ENCODE measurements around the gene UBTD1.
A peak's percentile ranks its signal among the peaks of the same experiment; 100 is the strongest.

UBTD1 gene

DNA sequence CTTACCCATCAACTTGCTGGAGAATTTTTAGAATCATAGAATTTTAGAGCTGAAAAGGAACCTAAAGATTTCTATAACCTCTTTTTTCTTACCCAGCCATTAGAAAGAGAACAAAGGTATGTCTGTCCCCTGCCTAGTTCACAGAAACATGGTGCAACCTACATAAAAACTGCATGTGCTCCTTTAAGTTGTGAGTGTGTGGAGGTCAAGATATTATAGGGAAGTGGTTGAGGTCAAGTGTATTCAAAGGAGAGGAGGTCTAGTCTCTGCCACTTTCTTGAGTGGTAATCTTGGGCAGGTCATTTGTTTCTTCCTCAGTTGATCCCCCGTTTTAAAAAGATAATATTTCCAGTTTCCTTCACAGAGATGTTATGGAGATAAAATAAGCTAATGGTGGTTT lies 6.4 kb downstream of the UBTD1 start:
- TF ChIP-seq, protein P1, sequence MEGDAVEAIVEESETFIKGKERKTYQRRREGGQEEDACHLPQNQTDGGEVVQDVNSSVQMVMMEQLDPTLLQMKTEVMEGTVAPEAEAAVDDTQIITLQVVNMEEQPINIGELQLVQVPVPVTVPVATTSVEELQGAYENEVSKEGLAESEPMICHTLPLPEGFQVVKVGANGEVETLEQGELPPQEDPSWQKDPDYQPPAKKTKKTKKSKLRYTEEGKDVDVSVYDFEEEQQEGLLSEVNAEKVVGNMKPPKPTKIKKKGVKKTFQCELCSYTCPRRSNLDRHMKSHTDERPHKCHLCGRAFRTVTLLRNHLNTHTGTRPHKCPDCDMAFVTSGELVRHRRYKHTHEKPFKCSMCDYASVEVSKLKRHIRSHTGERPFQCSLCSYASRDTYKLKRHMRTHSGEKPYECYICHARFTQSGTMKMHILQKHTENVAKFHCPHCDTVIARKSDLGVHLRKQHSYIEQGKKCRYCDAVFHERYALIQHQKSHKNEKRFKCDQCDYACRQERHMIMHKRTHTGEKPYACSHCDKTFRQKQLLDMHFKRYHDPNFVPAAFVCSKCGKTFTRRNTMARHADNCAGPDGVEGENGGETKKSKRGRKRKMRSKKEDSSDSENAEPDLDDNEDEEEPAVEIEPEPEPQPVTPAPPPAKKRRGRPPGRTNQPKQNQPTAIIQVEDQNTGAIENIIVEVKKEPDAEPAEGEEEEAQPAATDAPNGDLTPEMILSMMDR (IDR thresholded peaks at IDR 0.05; ENCODE audit: insufficient read depth, low read depth, low read length, missing control alignments): no peak
- no peak for DNase-seq (ENCODE audit: low read depth)
- H3K4me3 ChIP-seq (ENCODE audit: low read length): no peak overlapping the region

DNA sequence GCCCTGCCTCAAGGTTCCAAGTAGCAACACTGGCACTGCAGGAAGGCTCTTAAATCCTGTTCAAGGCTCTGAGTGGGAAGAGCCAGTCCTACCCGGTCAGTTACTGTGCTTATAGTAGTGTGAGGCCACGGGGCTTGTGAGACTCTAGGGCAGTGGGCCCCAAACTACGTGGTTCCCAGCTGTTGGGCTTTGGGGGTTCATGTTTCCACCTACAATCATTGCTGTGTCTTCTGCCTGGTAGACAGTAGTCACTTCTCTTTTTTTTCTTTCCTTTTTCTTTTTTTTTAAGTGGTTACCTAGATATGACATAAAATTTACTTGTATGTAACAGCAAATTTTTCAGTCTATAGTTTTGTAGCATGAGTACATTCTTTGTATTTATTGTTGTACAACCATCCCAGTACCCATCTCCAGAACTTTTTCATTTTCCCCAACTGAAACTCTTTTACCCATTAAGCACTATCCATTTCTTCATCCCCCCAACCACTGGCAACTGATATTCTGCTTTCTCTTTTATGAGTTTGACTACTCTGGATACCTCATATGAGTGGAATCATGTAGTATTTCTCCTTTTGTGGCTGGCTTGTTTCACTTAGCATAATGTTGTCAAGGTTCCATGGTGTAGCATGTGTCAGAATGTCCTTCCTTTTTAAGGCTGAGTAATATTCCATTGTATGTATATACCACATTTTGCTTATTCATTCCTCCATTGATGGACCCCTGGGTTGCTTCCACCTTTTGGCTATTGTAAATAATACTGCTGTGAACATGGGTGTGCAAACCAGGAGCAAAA lies 7.7 kb downstream of the UBTD1 start:
- TF ChIP-seq, protein P1 (IDR thresholded peaks at IDR 0.05; ENCODE audit: insufficient read depth, low read depth, low read length, missing control alignments): no peak
- DNase-seq (ENCODE audit: low read depth): no peak

DNA sequence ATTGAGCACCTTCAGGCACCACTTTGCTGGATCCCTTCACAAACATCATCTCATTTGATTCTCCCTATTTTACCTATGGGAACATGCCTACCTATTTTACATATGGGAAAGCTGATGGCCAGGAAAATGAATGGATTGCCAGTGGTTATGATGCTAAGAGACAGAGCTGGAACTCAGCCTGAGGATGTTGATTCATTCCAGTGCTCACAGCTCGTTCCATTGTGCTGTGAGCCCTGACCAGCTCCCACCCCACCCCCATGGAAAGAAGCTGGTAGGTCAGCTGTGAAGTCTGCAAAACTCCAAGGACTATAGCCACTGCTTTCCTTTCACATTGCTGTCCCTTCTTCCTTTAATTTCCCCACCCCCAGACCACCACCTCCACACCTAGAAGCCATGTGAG lies 9.6 kb downstream of the UBTD1 start:
- TF ChIP-seq, protein P1 (IDR thresholded peaks at IDR 0.05; ENCODE audit: insufficient read depth, low read depth, low read length, missing control alignments): no peak
- peak; percentile 42 for DNase-seq (ENCODE audit: low read depth)
- no peak overlapping the region for H3K4me3 ChIP-seq (ENCODE audit: low read length)

More for the DNA sequence above, 7.7 kb downstream of the UBTD1 start:
- H3K4me3 ChIP-seq (ENCODE audit: low read length): no peak overlapping the region

DNA sequence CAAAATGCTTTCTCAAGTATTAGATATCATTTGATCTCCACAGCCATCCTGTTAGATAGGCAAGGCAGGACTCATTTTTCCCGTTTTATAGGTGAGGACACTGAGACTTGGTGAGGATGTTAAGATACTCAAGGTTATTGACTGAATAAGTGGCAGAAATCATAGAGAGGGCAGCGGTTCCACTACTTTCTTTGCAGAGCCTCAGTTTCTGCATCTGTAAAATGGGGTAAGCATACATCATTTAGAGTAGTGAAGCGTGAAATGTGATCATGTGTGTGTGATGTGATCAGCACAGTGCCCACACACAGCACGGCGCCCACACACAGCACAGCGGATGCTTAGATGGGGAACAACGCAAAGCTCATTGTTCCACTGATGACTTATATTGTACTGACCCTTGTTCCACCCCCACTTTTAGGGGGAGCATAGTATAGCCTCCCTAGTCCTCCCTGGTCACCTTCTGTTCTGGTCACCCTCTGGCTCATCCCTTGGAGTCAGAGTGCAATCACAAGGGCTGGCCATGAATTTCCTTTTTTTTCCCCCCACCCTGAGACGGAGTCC lies 10.5 kb downstream of the UBTD1 start:
- TF ChIP-seq, protein P1 (IDR thresholded peaks at IDR 0.05; ENCODE audit: insufficient read depth, low read depth, low read length, missing control alignments): no peak
- no peak for DNase-seq (ENCODE audit: low read depth)
- H3K4me3 ChIP-seq (ENCODE audit: low read length): no peak overlapping the region

DNA sequence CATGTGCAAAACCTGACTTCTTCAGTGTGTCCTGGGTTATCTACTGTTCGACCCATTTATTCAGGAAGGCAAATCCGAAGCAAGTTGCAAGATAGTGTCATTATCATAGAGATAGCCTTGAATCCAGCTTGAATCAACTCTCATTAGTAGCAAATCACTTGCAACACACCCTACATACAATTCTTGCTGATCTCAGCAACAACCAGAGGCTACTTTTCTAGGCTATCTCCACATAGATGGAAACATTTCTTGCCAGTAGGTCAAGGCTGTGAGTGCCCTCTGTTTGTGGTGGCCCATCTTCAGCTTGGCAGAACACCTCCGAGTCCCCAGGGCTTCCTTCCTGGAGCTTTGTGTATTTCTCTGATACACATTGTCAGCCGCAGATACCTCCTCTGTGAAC lies 12.0 kb downstream of the UBTD1 start:
- no peak overlapping the region for H3K4me3 ChIP-seq (ENCODE audit: low read length)
- DNase-seq (ENCODE audit: low read depth): no peak
- TF ChIP-seq, protein P1 (IDR thresholded peaks at IDR 0.05; ENCODE audit: insufficient read depth, low read depth, low read length, missing control alignments): no peak

DNA sequence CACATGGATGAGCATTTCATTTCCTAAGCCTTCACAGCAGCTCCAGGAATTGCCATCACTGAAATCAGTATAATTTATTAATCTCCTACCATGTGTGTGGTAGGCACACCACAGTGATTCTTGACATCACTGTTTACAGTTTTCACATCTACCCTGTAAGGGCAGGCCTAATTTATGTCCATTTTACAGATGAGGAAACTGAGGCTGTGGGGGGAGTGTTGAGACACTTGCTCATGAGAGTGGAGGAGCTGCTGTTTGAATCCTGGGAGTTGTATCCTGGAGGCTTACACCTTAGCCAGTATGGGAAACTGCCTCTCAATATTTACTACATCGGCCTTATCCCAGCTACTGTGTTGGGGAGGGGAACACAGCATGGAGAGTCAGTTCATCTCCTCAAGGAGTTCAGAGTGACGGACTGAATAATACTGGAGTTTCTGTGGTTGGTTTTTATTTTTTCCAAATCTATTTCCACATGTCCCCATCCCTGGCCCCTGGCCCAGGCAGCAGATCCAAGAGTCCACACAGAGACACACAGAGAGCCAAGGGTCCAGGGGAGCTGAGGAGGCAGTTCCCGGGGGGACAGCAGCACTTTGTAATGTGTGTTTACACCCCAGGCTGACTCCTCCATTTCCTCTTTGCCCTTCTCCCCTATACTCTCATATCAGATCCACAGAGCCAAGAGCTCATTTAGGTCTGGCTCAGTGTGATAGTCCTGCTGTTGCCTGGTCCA lies 13.2 kb downstream of the UBTD1 start:
- DNase-seq (ENCODE audit: low read depth): no peak
- no peak overlapping the region for H3K4me3 ChIP-seq (ENCODE audit: low read length)
- TF ChIP-seq, protein P1 (IDR thresholded peaks at IDR 0.05; ENCODE audit: insufficient read depth, low read depth, low read length, missing control alignments): no peak
